ENCODE measurements around the gene TRIM41. TPM values are rescaled to one million over a fixed set of nuclear protein-coding genes. Genes with fewer than 3 reads are reported as not detected.

Gene TRIM41
- total and polyA plus RNA-seq, 2 of the 13 experiments (the other 11 are each of a cell fraction or from before 2014, with no cell fraction given), result 10.2 to 16.7 TPM

DNA sequence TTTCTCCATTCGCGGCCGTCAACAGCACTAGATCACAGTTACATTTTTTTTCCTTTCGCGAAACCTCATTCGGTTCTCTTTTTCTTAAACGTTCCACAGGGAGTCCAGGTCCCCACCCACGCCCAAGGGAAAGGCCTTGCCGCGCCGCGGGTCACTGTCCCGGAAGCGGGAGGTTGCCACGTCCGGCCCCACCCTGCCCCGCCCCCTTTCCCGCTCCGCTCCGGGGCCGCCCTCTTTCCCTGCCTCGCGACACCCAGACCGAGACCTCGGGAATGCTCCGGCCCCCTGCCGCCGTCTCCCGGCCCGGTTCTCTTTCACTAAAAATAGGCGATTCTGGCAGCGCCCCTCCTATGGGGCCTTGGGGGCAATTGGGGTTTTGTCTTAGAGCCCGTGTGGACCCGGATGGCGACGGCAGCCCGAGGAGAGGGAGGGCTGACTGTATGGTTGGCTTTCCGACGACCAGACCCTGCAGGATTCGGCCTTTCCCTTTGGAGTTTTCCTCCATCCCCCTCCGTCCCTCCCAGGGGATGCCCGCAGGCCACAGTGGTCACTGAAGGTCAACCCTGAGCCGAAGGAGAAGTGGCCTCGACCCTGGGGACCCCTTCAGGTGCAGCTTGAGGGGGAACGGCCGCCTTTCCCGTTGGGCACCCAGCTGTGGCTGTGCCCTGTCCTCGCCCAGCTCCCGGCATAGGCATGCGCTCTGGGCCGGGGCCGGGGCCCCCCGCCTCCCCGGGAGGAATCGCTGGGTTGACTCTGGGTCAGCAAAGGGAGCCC, 23.4 kb downstream of the TRIM41 start (continued):
- TF ChIP-seq, protein P1, sequence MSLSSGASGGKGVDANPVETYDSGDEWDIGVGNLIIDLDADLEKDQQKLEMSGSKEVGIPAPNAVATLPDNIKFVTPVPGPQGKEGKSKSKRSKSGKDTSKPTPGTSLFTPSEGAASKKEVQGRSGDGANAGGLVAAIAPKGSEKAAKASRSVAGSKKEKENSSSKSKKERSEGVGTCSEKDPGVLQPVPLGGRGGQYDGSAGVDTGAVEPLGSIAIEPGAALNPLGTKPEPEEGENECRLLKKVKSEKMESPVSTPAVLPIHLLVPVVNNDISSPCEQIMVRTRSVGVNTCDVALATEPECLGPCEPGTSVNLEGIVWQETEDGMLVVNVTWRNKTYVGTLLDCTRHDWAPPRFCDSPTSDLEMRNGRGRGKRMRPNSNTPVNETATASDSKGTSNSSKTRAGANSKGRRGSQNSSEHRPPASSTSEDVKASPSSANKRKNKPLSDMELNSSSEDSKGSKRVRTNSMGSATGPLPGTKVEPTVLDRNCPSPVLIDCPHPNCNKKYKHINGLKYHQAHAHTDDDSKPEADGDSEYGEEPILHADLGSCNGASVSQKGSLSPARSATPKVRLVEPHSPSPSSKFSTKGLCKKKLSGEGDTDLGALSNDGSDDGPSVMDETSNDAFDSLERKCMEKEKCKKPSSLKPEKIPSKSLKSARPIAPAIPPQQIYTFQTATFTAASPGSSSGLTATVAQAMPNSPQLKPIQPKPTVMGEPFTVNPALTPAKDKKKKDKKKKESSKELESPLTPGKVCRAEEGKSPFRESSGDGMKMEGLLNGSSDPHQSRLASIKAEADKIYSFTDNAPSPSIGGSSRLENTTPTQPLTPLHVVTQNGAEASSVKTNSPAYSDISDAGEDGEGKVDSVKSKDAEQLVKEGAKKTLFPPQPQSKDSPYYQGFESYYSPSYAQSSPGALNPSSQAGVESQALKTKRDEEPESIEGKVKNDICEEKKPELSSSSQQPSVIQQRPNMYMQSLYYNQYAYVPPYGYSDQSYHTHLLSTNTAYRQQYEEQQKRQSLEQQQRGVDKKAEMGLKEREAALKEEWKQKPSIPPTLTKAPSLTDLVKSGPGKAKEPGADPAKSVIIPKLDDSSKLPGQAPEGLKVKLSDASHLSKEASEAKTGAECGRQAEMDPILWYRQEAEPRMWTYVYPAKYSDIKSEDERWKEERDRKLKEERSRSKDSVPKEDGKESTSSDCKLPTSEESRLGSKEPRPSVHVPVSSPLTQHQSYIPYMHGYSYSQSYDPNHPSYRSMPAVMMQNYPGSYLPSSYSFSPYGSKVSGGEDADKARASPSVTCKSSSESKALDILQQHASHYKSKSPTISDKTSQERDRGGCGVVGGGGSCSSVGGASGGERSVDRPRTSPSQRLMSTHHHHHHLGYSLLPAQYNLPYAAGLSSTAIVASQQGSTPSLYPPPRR (CRISPR knock-in tag; IDR thresholded peaks at IDR 0.05; ENCODE audit: borderline replicate concordance), result 0 out of 2 replicates have a peak, but pooled peaks have one; percentile 33
- TF ChIP-seq STAT5B (CRISPR knock-in tag; IDR thresholded peaks at IDR 0.05) (no peak), PPARG (CRISPR knock-in tag; conservative IDR thresholded peaks at IDR 0.05) (no peak), POLR2G (IDR thresholded peaks at IDR 0.05; ENCODE audit: low read depth, low read length) (peak; percentile 76), JUND (CRISPR knock-in tag; IDR thresholded peaks at IDR 0.05) (no peak), RAD51 (IDR thresholded peaks at IDR 0.05; ENCODE audit: borderline replicate concordance) (no peak), SMC3 (IDR thresholded peaks at IDR 0.05; ENCODE audit: low read length) (no peak), ZNF451 (CRISPR knock-in tag; IDR thresholded peaks at IDR 0.05) (no peak), ZBTB20 (CRISPR knock-in tag; IDR thresholded peaks at IDR 0.05; ENCODE audit: borderline replicate concordance, low read depth) (no peak), ZNF260 (CRISPR knock-in tag; IDR thresholded peaks at IDR 0.05; ENCODE audit: borderline replicate concordance, low read depth) (no peak)
- TF ChIP-seq, protein P2, sequence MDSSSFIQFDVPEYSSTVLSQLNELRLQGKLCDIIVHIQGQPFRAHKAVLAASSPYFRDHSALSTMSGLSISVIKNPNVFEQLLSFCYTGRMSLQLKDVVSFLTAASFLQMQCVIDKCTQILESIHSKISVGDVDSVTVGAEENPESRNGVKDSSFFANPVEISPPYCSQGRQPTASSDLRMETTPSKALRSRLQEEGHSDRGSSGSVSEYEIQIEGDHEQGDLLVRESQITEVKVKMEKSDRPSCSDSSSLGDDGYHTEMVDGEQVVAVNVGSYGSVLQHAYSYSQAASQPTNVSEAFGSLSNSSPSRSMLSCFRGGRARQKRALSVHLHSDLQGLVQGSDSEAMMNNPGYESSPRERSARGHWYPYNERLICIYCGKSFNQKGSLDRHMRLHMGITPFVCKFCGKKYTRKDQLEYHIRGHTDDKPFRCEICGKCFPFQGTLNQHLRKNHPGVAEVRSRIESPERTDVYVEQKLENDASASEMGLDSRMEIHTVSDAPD (CRISPR knock-in tag; IDR thresholded peaks at IDR 0.05), result no peak
- TF ChIP-seq, protein P3, sequence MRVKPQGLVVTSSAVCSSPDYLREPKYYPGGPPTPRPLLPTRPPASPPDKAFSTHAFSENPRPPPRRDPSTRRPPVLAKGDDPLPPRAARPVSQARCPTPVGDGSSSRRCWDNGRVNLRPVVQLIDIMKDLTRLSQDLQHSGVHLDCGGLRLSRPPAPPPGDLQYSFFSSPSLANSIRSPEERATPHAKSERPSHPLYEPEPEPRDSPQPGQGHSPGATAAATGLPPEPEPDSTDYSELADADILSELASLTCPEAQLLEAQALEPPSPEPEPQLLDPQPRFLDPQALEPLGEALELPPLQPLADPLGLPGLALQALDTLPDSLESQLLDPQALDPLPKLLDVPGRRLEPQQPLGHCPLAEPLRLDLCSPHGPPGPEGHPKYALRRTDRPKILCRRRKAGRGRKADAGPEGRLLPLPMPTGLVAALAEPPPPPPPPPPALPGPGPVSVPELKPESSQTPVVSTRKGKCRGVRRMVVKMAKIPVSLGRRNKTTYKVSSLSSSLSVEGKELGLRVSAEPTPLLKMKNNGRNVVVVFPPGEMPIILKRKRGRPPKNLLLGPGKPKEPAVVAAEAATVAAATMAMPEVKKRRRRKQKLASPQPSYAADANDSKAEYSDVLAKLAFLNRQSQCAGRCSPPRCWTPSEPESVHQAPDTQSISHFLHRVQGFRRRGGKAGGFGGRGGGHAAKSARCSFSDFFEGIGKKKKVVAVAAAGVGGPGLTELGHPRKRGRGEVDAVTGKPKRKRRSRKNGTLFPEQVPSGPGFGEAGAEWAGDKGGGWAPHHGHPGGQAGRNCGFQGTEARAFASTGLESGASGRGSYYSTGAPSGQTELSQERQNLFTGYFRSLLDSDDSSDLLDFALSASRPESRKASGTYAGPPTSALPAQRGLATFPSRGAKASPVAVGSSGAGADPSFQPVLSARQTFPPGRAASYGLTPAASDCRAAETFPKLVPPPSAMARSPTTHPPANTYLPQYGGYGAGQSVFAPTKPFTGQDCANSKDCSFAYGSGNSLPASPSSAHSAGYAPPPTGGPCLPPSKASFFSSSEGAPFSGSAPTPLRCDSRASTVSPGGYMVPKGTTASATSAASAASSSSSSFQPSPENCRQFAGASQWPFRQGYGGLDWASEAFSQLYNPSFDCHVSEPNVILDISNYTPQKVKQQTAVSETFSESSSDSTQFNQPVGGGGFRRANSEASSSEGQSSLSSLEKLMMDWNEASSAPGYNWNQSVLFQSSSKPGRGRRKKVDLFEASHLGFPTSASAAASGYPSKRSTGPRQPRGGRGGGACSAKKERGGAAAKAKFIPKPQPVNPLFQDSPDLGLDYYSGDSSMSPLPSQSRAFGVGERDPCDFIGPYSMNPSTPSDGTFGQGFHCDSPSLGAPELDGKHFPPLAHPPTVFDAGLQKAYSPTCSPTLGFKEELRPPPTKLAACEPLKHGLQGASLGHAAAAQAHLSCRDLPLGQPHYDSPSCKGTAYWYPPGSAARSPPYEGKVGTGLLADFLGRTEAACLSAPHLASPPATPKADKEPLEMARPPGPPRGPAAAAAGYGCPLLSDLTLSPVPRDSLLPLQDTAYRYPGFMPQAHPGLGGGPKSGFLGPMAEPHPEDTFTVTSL (CRISPR knock-in tag; IDR thresholded peaks at IDR 0.05; ENCODE audit: borderline replicate concordance), result no peak; the same call in none of the 2 replicates
- TF ChIP-seq, protein P4, sequence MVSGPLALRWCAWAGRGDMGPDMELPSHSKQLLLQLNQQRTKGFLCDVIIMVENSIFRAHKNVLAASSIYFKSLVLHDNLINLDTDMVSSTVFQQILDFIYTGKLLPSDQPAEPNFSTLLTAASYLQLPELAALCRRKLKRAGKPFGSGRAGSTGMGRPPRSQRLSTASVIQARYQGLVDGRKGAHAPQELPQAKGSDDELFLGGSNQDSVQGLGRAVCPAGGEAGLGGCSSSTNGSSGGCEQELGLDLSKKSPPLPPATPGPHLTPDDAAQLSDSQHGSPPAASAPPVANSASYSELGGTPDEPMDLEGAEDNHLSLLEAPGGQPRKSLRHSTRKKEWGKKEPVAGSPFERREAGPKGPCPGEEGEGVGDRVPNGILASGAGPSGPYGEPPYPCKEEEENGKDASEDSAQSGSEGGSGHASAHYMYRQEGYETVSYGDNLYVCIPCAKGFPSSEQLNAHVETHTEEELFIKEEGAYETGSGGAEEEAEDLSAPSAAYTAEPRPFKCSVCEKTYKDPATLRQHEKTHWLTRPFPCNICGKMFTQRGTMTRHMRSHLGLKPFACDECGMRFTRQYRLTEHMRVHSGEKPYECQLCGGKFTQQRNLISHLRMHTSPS (CRISPR knock-in tag; IDR thresholded peaks at IDR 0.05; ENCODE audit: low read depth), result peak; percentile 12; the same call in 1 of the 2 replicates
